ENCODE measurements around the gene TMEM269.

Gene TMEM269

DNA sequence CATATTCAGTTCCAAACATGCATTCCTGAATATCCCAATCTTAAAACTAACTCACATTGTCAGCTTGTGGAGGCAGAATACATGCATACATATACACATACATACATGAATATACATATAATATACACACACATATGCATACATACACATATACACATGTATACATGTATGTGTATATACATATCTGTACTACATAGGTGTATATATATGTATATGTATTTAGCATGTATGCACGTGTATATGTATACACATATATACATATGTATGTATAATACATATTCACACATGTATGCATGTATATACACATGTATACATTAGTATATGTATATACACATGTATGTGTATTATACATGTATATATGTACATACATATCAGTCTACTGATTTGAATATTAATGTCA, 60.4 kb downstream of the TMEM269 start:
- Histone ChIP-seq H3K18ac (ENCODE audit: low read length) (no peak overlapping the region), H2AFZ (ENCODE audit: low read length) (no peak overlapping the region), H2AK5ac (ENCODE audit: low read depth, low read length) (no peak overlapping the region), H2BK15ac (ENCODE audit: low read length) (no peak overlapping the region), H3K27me3 (ENCODE audit: control insufficient read depth in 3 of 3, insufficient read depth in 3 of 3, low read depth in 1 of 3, low read length in 3 of 3) (no peaks in the 10 kb centered on the region), H3K27ac (replicated peaks; ENCODE audit: low read length) (no peak overlapping the region), H2BK120ac (ENCODE audit: low read depth, low read length) (no peak overlapping the region), H3K23ac (ENCODE audit: low read depth, low read length, poor library complexity) (no peak overlapping the region), H3K4me3 (ENCODE audit: low read length in 2 of 2) (no peak overlapping the region), H3K4me1 (ENCODE audit: control insufficient read depth in 2 of 2, insufficient read depth in 1 of 2, low read depth in 1 of 2, low read length in 2 of 2) (peaks cover 10% of the 10 kb centered on the region in 2 donors), H2BK12ac (ENCODE audit: low read length) (no peak overlapping the region), H3K9me3 (replicated peaks in 1 of 2; ENCODE audit: control insufficient read depth in 2 of 2, insufficient read depth in 1 of 2, low read depth in 1 of 2, low read length in 2 of 2) (peaks cover 5% of the 10 kb centered on the region in 2 donors), H3K14ac (ENCODE audit: low read length) (no peak overlapping the region), H4K8ac (ENCODE audit: low read depth, low read length) (no peak overlapping the region), H3K4me2 (ENCODE audit: insufficient read depth, low read length, poor library complexity, severe bottlenecking) (no peak overlapping the region), H3K79me1 (ENCODE audit: low read depth, low read length) (peaks cover 6% of the 10 kb centered on the region), H3K36me3 (replicated peaks in 1 of 2; ENCODE audit: control insufficient read depth in 2 of 2, insufficient read depth in 2 of 2, low read length in 2 of 2) (peaks cover 6 to 24% of the 10 kb centered on the region in 2 donors), H2BK5ac (ENCODE audit: low read length) (no peak overlapping the region), H3K4ac (ENCODE audit: low read length) (no peak overlapping the region), H4K91ac (ENCODE audit: low read depth, low read length, poor library complexity) (no peak overlapping the region), H3K9ac (ENCODE audit: low read depth, low read length, poor library complexity) (no peak overlapping the region)
- no peak for DNase-seq (ENCODE audit: low spot score)
- no CpG with 5 or more reads among the region's 1 CpG for WGBS, 2 donors (ENCODE audit: extremely low coverage in 2 of 2, insufficient read length in 2 of 2, insufficient replicate concordance in 1 of 2)

DNA sequence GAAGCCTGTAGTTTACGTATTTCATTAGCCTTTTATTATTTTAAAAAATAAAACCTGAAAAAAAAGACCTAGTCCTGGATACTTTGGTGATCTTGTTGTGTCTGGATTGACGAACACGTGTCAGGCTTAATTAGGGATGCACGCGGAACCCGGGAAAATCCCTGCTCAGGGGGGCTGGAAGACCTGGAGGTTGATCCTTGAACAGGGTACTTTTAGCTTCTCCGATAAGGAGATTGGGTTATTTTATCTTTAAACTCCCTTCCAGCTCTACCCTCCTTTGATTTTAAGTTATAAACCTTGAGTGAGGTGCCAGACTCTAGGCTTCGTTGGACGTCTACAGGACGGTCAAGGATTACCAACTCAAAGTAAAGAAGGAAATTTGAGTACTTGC, 61.1 kb downstream of the TMEM269 start:
- Histone ChIP-seq H3K79me1 (ENCODE audit: low read depth, low read length) (peaks cover 6% of the 10 kb centered on the region), H3K4ac (ENCODE audit: low read length) (no peak overlapping the region), H3K9ac (ENCODE audit: low read depth, low read length, poor library complexity) (no peak overlapping the region), H2BK5ac (ENCODE audit: low read length) (no peak overlapping the region), H4K8ac (ENCODE audit: low read depth, low read length) (no peak overlapping the region), H2AFZ (ENCODE audit: low read length) (peak overlapping the region; percentile 95), H3K14ac (ENCODE audit: low read length) (no peak overlapping the region), H3K27me3 (ENCODE audit: control insufficient read depth in 3 of 3, insufficient read depth in 3 of 3, low read depth in 1 of 3, low read length in 3 of 3) (no peaks in the 10 kb centered on the region), H3K36me3 (replicated peaks in 1 of 2; ENCODE audit: control insufficient read depth in 2 of 2, insufficient read depth in 2 of 2, low read length in 2 of 2) (peaks cover 8 to 31% of the 10 kb centered on the region in 2 donors), H3K18ac (ENCODE audit: low read length) (peak overlapping the region; percentile 11), H2AK5ac (ENCODE audit: low read depth, low read length) (no peak overlapping the region), H2BK120ac (ENCODE audit: low read depth, low read length) (no peak overlapping the region), H3K4me3 (ENCODE audit: low read length in 2 of 2) (peak overlapping the region; percentile 85), H3K4me2 (ENCODE audit: insufficient read depth, low read length, poor library complexity, severe bottlenecking) (peak overlapping the region; percentile 94), H3K27ac (replicated peaks; ENCODE audit: low read length) (no peak overlapping the region), H2BK15ac (ENCODE audit: low read length) (no peak overlapping the region), H3K23ac (ENCODE audit: low read depth, low read length, poor library complexity) (no peak overlapping the region), H3K4me1 (ENCODE audit: control insufficient read depth in 2 of 2, insufficient read depth in 1 of 2, low read depth in 1 of 2, low read length in 2 of 2) (peaks cover 10% of the 10 kb centered on the region in 2 donors), H3K9me3 (replicated peaks in 1 of 2; ENCODE audit: control insufficient read depth in 2 of 2, insufficient read depth in 1 of 2, low read depth in 1 of 2, low read length in 2 of 2) (peaks cover 6 to 12% of the 10 kb centered on the region in 2 donors), H4K91ac (ENCODE audit: low read depth, low read length, poor library complexity) (no peak overlapping the region), H2BK12ac (ENCODE audit: low read length) (no peak overlapping the region)
- DNase-seq (ENCODE audit: low spot score): peak; percentile 8
- no CpG with 5 or more reads among the region's 10 CpGs for WGBS, 2 donors (ENCODE audit: extremely low coverage in 2 of 2, insufficient read length in 2 of 2, insufficient replicate concordance in 1 of 2)

- Histone ChIP-seq H2BK5ac (ENCODE audit: low read length) (peak within 1 kb of the TSS; percentile 8), H3K9ac (ENCODE audit: low read depth, low read length, poor library complexity) (peak within 1 kb of the TSS; percentile 78), H3K4me1 (ENCODE audit: control insufficient read depth in 2 of 2, insufficient read depth in 1 of 2, low read depth in 1 of 2, low read length in 2 of 2) (peaks cover 10% of the 10 kb centered on the region in 2 donors), H3K36me3 (replicated peaks in 1 of 2; ENCODE audit: control insufficient read depth in 2 of 2, insufficient read depth in 2 of 2, low read length in 2 of 2) (peaks cover 14 to 37% of the 10 kb centered on the region in 2 donors), H3K27me3 (ENCODE audit: control insufficient read depth in 3 of 3, insufficient read depth in 3 of 3, low read depth in 1 of 3, low read length in 3 of 3) (no peaks in the 10 kb centered on the region), H3K18ac (ENCODE audit: low read length) (peak within 1 kb of the TSS; percentile 11), H3K9me3 (replicated peaks in 1 of 2; ENCODE audit: control insufficient read depth in 2 of 2, insufficient read depth in 1 of 2, low read depth in 1 of 2, low read length in 2 of 2) (peaks cover 13 to 18% of the 10 kb centered on the region in 2 donors), H2AK5ac (ENCODE audit: low read depth, low read length) (peak within 1 kb of the TSS; percentile 64), H4K91ac (ENCODE audit: low read depth, low read length, poor library complexity) (no peak within 1 kb of the TSS), H3K14ac (ENCODE audit: low read length) (peak within 1 kb of the TSS; percentile 28), H4K8ac (ENCODE audit: low read depth, low read length) (no peak within 1 kb of the TSS), H3K79me1 (ENCODE audit: low read depth, low read length) (peaks cover 6% of the 10 kb centered on the region), H2BK15ac (ENCODE audit: low read length) (no peak within 1 kb of the TSS), H2BK12ac (ENCODE audit: low read length) (no peak within 1 kb of the TSS), H3K4ac (ENCODE audit: low read length) (no peak within 1 kb of the TSS), H3K4me2 (ENCODE audit: insufficient read depth, low read length, poor library complexity, severe bottlenecking) (peak within 1 kb of the TSS; percentile 94), H3K23ac (ENCODE audit: low read depth, low read length, poor library complexity) (peak within 1 kb of the TSS; percentile 50), H2BK120ac (ENCODE audit: low read depth, low read length) (no peak within 1 kb of the TSS), H3K4me3 (ENCODE audit: low read length in 2 of 2) (peak within 1 kb of the TSS; percentile 85 to 95), H2AFZ (ENCODE audit: low read length) (peak within 1 kb of the TSS; percentile 95), H3K27ac (replicated peaks; ENCODE audit: low read length) (no peak within 1 kb of the TSS)
- no CpG with 5 or more reads among the region's 50 CpGs for WGBS, 2 donors (ENCODE audit: extremely low coverage in 2 of 2, insufficient read length in 2 of 2, insufficient replicate concordance in 1 of 2)
- peak; percentile 94 for DNase-seq (ENCODE audit: low spot score)
Observed at GRCh38 chr1:42846257-42847110, 61.7 kb downstream of the TMEM269 start, which contains the start of gene ZNF691. Gene ZNF691, plus strand, starts transcription at chr1:42846613. Its CDS starts 3,046 bp downstream, at chr1:42849659.

- peaks cover 19 to 24% of the 10 kb centered on the region in 2 donors for H3K9me3 ChIP-seq (replicated peaks in 1 of 2; ENCODE audit: control insufficient read depth in 2 of 2, insufficient read depth in 1 of 2, low read depth in 1 of 2, low read length in 2 of 2)
- H4K91ac ChIP-seq (ENCODE audit: low read depth, low read length, poor library complexity): no peak overlapping the region
- H3K4ac ChIP-seq (ENCODE audit: low read length): no peak overlapping the region
- H3K36me3 ChIP-seq (replicated peaks in 1 of 2; ENCODE audit: control insufficient read depth in 2 of 2, insufficient read depth in 2 of 2, low read length in 2 of 2): peaks cover 21 to 44% of the 10 kb centered on the region in 2 donors
- peak overlapping the region; percentile 85 to 95 for H3K4me3 ChIP-seq (ENCODE audit: low read length in 2 of 2)
- H2AFZ ChIP-seq (ENCODE audit: low read length): peak overlapping the region; percentile 86
- peak overlapping the region; percentile 3 for H3K18ac ChIP-seq (ENCODE audit: low read length)
- no peak overlapping the region for H3K27ac ChIP-seq (replicated peaks; ENCODE audit: low read length)
- no peak overlapping the region for H4K8ac ChIP-seq (ENCODE audit: low read depth, low read length)
- peak overlapping the region; percentile 70 for H3K4me2 ChIP-seq (ENCODE audit: insufficient read depth, low read length, poor library complexity, severe bottlenecking)
- peak overlapping the region; percentile 64 for H2AK5ac ChIP-seq (ENCODE audit: low read depth, low read length)
- peak; percentile 9 for DNase-seq (ENCODE audit: low spot score)
- H3K14ac ChIP-seq (ENCODE audit: low read length): peak overlapping the region; percentile 28
- H2BK15ac ChIP-seq (ENCODE audit: low read length): no peak overlapping the region
- peaks cover 6% of the 10 kb centered on the region for H3K79me1 ChIP-seq (ENCODE audit: low read depth, low read length)
- WGBS, 2 donors (ENCODE audit: extremely low coverage in 2 of 2, insufficient read length in 2 of 2, insufficient replicate concordance in 1 of 2): no CpG with 5 or more reads among the region's 6 CpGs
- H3K23ac ChIP-seq (ENCODE audit: low read depth, low read length, poor library complexity): peak overlapping the region; percentile 50
- peak overlapping the region; percentile 78 for H3K9ac ChIP-seq (ENCODE audit: low read depth, low read length, poor library complexity)
- H3K27me3 ChIP-seq (ENCODE audit: control insufficient read depth in 3 of 3, insufficient read depth in 3 of 3, low read depth in 1 of 3, low read length in 3 of 3): no peaks in the 10 kb centered on the region
- no peak overlapping the region for H2BK120ac ChIP-seq (ENCODE audit: low read depth, low read length)
- peaks cover 10% of the 10 kb centered on the region in 2 donors for H3K4me1 ChIP-seq (ENCODE audit: control insufficient read depth in 2 of 2, insufficient read depth in 1 of 2, low read depth in 1 of 2, low read length in 2 of 2)
- H2BK12ac ChIP-seq (ENCODE audit: low read length): no peak overlapping the region
- H2BK5ac ChIP-seq (ENCODE audit: low read length): peak overlapping the region; percentile 8
Observed at GRCh38 chr1:42847111-42847595, 62.4 kb downstream of the TMEM269 start.
